GM08714 (cell line): ENCODE measurements around the gene DLGAP1.
"Not testable (repeated sequence)": the region's sequence is repeated elsewhere in the genome, so short reads cannot be mapped to it uniquely, and the experiment has no call there.

Experiments
- H3K4me3 ChIP-seq: fragments of 200-500 bp; sonication (Bioruptor generic); 2 replicates; pipeline ENCODE4 v1.5.1; 2014; ENCODE audit warnings: mild to moderate bottlenecking, low read length, inconsistent platforms
- ZNF274 ChIP-seq: IDR thresholded peaks from 2 replicates; pipeline ENCODE4 v1.6.1; 2012; ENCODE audit warnings: mild to moderate bottlenecking, low read depth, low read length

Gene DLGAP1

DNA sequence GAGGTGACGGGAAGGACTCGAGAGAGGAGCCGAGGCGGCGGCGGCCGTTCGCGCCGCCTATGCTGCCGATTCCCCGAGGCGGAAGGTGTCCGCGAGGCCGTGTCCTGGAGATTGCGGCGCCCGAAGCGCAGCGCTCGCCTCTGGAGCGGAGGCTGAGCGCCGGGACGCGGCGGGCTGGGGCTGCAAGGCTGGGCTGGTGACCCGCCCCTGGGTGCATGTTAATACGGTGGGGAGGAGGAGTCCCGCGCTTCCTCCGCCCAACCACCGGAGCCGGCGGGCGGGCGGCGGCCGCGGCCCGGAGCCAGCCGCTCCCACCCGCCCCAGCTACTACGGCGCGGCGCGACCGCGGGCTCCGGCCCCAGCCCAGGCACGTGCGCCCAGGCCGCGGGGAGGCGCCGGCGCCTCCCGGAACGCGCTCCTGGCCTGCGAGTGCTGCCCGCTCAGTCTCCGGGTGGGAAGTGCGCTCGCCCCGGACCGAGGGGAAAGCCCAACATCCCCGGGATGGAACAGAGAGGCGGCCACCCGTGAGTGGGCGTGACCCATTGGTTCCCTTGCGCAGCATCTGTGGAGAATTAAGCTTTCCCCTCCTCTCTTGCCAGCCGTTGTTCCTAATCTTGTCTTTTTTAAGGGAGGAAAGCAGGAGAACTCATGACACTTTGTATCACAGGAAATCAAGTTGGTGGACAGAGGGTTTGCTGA lies at the start of gene DLGAP1:
TSS of gene DLGAP1 (minus strand) at position 195 of the 699 bp plus-strand sequence.
- H3K4me3 ChIP-seq = peak within 1 kb of the TSS; percentile 62
- TF ChIP-seq ZNF274 = no peak

DNA sequence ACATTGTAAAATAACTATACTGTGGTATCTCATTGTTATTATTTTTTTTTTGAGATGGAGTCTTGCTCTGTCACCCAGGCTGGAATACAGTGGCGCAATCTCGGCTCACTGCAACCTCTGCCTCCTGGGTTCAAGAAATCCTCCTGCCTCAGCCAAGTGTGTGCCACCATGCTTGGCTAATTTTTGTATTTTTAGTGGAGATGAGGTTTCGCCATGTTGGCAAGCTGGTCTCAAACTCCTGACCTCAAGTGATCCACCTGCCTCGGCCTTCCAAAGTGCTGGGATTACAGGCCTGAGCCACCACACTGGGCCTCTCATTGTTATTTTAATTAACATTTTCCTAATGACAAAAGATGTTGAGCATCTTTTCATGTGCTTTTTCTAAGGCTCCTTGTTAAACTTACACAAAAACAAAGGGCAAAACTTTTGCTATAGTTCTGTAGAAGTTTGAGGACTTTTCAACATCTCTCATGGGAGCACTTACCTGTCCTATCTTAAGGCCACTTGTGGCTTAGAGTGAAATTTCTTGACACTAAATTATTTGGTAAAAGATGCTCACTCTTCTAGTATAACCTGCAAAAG lies 39.7 kb upstream of the DLGAP1 start:
- H3K4me3 ChIP-seq = not testable (repeated sequence)

DNA sequence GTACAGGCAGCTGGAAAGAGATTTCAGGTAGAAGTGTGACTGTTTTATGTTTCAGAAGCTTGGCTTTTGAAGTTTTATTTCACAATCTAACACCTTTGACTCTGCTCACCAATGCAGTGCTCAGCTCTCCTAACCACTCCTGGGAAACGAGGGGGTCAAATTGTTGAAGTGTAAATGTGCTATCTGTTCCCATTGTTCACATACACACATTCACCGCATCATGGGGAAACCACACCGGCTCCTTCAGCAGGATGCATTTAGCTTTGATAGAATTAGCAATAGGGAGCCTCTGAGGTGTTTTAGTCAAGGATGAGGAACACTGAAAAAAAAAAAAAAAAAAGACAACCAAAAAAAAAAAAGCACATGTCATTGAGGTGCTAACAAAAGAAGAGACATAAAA lies 13.4 kb upstream of the DLGAP1 start:
- TF ChIP-seq ZNF274 = no peak
- no peak overlapping the region for H3K4me3 ChIP-seq

DNA sequence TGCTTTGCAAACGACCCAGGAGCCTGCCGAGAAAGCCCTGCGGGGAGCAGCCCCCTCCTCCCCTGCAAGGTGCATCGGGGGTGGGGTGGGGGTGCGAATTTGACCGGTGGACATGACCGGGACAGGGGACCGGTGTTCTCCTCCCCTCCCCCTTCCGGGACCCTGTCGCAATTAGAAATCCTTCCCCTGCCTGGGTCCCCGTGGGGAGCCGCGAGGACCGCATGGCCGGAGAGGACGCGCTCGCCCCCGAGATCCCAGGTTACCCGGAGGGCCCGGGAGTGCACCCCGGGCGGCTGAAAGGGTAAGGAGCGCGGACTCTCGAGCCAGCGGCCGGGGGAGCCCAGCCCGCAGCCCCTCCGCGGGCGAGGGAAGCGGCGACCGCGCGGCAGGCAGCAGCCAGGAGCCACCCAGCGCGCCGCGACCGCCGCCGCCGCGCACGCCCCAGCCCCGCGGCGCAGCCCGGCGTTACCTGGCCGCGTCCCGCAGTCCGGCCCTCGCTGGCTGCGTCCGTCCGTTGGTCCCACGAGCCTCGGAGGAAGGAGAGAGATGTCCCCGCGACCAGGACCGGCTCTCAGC lies 482 bp downstream of the DLGAP1 start:
- no peak for TF ChIP-seq ZNF274
- H3K4me3 ChIP-seq = peak overlapping the region; percentile 62

DNA sequence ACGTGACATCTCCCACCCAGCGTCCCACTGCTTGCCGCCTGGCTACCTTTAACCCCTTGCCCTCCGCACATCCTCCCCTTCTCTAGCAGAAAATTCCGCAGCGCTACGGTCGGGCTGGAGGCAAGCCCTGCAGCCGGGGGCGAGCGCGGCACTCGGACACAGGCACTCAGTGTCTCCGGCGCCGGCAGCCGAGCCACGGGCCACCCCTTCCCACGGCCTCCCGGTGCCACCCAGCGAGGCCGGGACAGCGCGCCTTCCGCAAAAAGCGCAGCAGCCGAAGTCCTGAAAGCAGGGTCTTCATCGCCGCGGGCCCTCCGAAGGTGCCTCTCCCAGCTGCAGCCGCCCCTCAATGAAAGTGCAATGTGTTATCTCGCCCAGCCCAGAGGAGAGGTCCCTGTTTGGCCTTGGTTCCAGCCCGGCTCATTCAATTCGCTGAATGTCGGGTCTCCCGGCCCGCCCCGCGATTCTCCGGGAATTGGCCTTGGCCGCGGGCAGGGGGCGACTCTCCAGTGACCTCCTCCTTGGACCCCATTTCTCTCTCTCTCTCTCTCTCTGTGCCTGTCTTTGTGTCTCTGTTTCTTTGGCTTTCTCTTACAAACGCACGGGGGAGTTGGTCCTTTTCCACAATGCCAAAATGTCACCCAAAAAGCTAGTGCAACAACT lies 1.1 kb downstream of the DLGAP1 start:
- H3K4me3 ChIP-seq = peak overlapping the region; percentile 62
- TF ChIP-seq ZNF274 = no peak

DNA sequence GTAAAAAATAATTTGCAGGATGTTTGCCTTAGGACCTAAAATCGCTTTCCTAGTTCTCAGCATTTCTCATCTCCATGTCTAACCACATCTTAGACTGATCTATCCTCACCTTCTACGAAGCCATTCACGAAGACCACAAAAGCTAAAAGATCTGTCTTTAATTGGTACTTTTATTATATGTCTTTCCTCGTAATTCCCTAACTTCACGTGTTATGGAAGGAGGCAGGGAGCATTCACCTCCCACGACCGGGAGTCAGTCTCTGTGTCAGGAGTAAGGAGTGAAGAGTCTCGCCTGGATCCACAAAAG lies 1.6 kb downstream of the DLGAP1 start:
- no peak for TF ChIP-seq ZNF274
- H3K4me3 ChIP-seq = peak overlapping the region; percentile 62

DNA sequence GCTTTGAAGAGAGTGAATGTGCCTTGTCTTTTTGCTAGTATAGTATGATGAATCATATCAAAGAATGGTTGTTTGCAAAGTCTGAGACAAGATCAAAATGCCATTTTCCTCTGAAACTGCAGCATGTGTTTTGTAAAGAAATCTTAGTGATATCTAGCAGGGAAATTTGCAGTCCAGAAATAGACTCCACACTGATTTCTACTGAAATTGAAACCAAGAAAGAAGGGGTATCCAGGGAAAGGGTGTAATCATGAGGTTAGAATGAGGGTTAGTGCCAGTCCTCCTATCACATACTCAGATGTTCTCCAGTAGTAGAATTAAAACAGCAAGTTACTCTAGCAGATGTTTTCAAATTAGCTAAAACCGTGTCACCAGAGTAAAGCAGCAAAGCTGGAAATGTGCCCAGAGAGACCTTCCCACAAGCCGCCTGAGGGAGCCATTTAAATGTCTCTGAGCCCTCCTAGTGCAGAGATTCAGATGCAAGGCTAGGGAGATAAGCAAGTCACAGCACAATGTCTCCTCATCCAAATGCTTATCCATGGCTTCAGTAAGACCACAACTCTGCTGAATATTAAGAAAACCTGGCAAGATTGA lies 4.9 kb downstream of the DLGAP1 start:
- TF ChIP-seq ZNF274 = no peak
- no peak overlapping the region; the same call in 1 of the 2 replicates for H3K4me3 ChIP-seq

DNA sequence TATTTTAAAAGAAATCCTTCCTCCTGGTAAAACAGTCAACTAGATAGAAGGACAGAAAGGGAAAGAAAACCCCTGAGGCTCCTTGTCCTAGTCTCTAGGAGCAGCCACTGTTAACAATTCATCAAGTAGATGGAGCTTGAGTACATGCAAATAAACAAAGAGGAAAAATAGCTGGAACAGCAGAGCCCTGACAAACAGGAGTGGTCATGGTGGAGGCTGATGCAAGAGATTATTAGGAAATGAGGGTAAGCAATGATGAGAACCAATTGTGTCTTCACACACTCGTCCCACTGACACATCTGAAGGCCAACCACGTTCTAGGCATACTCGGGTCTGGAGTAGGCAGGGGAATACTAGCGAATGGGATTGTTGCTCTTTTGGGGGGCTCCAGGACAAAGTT lies 9.2 kb downstream of the DLGAP1 start:
- H3K4me3 ChIP-seq = no peak overlapping the region
- TF ChIP-seq ZNF274 = no peak

DNA sequence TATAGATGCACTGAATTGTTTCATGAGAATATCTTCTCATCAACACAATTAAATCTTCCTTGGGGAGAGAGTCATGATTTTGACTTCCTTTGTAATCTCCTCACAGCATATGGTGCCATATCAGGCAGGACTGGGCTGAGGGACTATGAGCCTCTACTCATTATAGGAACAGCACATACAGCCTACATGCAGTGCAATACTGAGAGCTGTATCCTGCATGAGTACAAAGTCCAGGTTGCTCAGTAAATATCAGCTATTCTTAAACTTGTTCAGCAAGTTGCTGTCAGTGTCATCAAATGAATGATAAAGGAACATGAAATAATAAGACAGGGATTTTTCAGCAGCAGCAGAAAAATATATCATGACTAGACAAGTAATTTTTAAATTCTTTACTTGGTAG lies 10.8 kb downstream of the DLGAP1 start:
- H3K4me3 ChIP-seq = no peak overlapping the region
- TF ChIP-seq ZNF274 = no peak

DNA sequence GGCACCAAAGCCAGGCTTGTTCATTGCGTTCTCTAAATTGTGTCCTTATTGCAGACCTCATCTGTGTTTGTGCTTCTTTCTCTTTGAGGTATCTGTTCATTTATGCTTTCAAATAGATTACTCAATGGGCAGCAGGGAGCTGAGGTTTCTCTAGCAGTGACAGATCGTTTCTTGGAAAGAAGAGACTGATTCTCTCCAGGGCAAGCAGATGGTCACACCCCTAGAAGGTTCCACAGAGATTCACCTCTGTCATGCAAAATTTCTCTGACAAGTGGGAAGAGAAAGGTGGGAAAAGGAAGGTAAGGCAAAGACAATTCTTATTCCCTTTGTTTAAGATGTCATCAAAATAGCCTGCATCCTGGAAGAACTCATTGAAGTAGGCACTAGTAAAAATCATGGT lies 14.0 kb downstream of the DLGAP1 start:
- H3K4me3 ChIP-seq = no peak overlapping the region
- TF ChIP-seq ZNF274 = no peak

DNA sequence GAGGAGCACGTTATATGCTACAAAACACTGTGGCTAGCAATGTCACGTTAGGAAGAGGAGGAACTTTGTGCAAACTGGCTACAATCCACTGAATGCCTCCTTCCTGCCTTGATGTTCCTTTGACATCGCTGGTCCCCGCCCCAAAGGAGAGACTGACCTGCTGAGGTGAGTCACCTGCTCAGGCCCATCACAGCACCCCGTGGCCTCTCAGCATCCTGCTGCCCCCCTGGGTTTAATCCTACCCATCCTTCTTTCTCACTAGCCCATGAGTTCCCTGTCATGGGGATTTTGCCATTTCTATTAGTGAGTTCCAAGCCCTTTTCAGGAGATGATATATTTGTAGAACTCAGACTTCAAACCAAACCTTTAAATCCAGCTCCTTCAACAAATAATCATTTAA lies 16.2 kb downstream of the DLGAP1 start:
- no peak for TF ChIP-seq ZNF274

DNA sequence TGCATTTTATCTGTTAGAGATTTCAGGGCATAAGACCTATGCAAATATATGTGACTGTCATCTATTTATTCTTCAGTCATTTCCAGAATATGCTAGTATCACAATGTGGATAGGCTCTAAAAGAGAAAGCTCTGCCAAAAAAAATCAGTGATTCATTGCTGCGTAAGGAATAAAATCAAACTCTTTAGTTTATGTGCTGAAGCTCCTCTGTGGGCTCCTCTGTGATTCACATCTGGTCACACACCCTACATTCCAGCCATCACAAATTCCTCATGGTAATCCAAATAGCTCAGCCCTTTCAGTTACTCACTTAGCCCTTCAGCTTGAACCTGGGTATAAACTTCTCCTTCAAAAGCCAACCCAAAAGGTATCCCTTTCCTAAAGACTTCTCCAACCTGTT lies 21.4 kb downstream of the DLGAP1 start:
- TF ChIP-seq ZNF274 = no peak

More for the DNA sequence above, 16.2 kb downstream of the DLGAP1 start:
- no peak overlapping the region for H3K4me3 ChIP-seq

DNA sequence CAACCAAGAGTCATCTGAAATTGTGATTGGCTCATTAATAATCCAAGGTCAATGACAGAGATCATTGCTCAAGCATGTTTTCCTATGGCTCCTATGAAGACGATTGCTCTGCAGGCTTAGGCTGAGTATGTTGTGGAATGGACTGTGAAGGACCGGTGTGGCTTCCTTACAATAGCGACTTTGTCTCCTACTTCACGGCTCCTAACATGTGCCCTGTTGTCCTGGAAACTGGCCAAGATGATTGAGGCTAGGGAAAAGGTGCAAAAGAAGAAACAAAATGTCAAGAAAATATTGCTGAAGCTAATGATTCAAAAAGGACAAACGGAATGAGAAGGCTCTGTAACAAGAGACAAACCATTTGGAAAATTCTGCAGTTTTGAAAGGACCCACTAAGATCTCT lies 24.3 kb downstream of the DLGAP1 start:
- no peak for TF ChIP-seq ZNF274
- H3K4me3 ChIP-seq = no peak overlapping the region

More for the DNA sequence above, 21.4 kb downstream of the DLGAP1 start:
- no peak overlapping the region for H3K4me3 ChIP-seq

DNA sequence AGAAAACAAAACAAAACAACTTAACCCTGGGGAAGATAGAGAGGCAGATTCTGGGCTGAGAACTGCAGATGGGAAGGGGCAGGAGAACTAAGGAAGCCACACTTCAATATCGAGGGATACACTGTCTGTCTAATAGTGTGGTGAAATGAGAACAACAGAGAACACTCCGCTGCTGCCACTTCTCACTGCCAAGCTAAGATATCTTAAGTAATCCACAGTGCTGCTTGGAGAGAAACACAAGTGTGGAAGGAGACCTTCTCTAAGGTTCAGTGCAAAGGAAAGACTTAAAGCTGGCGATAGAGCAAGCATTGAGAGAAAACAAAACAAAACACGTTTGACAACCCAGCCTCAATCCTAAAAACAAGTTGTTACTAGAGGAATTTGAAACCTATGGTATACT lies 37.4 kb downstream of the DLGAP1 start:
- no peak for TF ChIP-seq ZNF274
- no peak overlapping the region for H3K4me3 ChIP-seq

DNA sequence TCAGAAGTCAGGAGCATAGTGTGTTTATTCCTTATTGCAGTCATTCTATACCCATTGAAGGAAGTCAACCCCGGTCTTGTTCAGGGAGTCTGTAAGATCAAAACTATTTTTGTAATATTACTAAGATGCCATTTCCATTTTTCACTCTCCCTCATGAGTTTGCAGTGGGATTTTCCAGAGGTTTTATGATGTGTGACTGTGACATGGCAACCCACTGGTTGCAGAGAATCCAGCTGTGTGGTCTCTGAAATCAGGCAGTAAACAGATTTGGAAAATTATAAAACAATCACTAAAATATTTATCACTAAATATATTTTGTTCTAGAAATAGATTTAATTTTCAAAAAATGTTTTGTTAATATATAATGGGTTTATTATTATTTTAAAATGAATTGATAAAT lies 38.1 kb downstream of the DLGAP1 start:
- H3K4me3 ChIP-seq = no peak overlapping the region

More for the DNA sequence above, 38.1 kb downstream of the DLGAP1 start:
- TF ChIP-seq ZNF274 = no peak
